HEK293 (cell line): ENCODE results near the gene ZNF569.
A peak's percentile ranks its signal among the peaks of the same experiment; 100 is the strongest.

Source experiments
- GLI4 ChIP-seq: fragments of 450-650 bp; formaldehyde crosslinking; IDR thresholded peaks from 2 replicates; pipeline ENCODE4 v1.5.1; 2016; ENCODE audit warnings: missing biosample characterization, missing genetic modification characterization
- GLIS2 ChIP-seq: fragments of 450-650 bp; formaldehyde crosslinking; IDR thresholded peaks from 2 replicates; pipeline ENCODE4 v1.5.1; 2016; ENCODE audit warnings: missing biosample characterization, missing genetic modification characterization
- KLF8 ChIP-seq: fragments of 450-650 bp; formaldehyde crosslinking; IDR thresholded peaks from 2 replicates; pipeline ENCODE4 v1.5.1; 2016; ENCODE audit warnings: missing biosample characterization, missing genetic modification characterization
- MEIS1 ChIP-seq: sonication (generic); formaldehyde crosslinking; IDR thresholded peaks from 2 replicates; pipeline ENCODE4 v1.8.1; 2022; ENCODE audit warnings: missing genetic modification reagents, mild to moderate bottlenecking, borderline replicate concordance
- SP2 ChIP-seq: fragments of 450-650 bp; formaldehyde crosslinking; IDR thresholded peaks from 2 replicates; pipeline ENCODE4 v1.5.1; 2016; ENCODE audit warnings: missing biosample characterization, missing genetic modification characterization
- WT1 ChIP-seq: fragments of 450-650 bp; formaldehyde crosslinking; IDR thresholded peaks from 2 replicates; pipeline ENCODE4 v1.5.1; 2016; ENCODE audit warnings: missing biosample characterization, missing genetic modification characterization
- ZBTB8A ChIP-seq: fragments of 450-650 bp; formaldehyde crosslinking; IDR thresholded peaks from 2 replicates; pipeline ENCODE4 v1.5.1; 2016; ENCODE audit warnings: missing biosample characterization, missing genetic modification characterization
- ZNF132 ChIP-seq: fragments of 450-650 bp; formaldehyde crosslinking; IDR thresholded peaks from 2 replicates; pipeline ENCODE4 v1.5.1; 2017; ENCODE audit warnings: missing biosample characterization, missing genetic modification characterization, borderline replicate concordance
- ZNF140 ChIP-seq: fragments of 450-650 bp; formaldehyde crosslinking; IDR thresholded peaks from 2 replicates; pipeline ENCODE4 v1.5.1; 2016; ENCODE audit warnings: missing biosample characterization, missing genetic modification characterization
- ZNF211 ChIP-seq: fragments of 450-650 bp; formaldehyde crosslinking; IDR thresholded peaks from 2 replicates; pipeline ENCODE4 v1.5.1; 2016; ENCODE audit warnings: low read depth, missing biosample characterization, missing genetic modification characterization
- ZNF239 ChIP-seq: fragments of 450-650 bp; formaldehyde crosslinking; IDR thresholded peaks from 2 replicates; pipeline ENCODE4 v1.5.1; 2016; ENCODE audit warnings: missing biosample characterization, missing genetic modification characterization
- ZNF266 ChIP-seq: fragments of 450-650 bp; formaldehyde crosslinking; IDR thresholded peaks from 2 replicates; pipeline ENCODE4 v1.5.1; 2016; ENCODE audit warnings: missing biosample characterization, missing genetic modification characterization, low read depth
- ZNF341 ChIP-seq: fragments of 450-650 bp; formaldehyde crosslinking; IDR thresholded peaks from 2 replicates; pipeline ENCODE4; 2016; ENCODE audit warnings: low read depth, missing biosample characterization, missing genetic modification characterization
- ZNF391 ChIP-seq: fragments of 450-650 bp; formaldehyde crosslinking; IDR thresholded peaks from 2 replicates; pipeline ENCODE4 v1.5.1; 2016; ENCODE audit warnings: low read depth, missing biosample characterization, missing genetic modification characterization, borderline replicate concordance
- ZNF473 ChIP-seq: fragments of 450-650 bp; formaldehyde crosslinking; IDR thresholded peaks from 2 replicates; pipeline ENCODE4 v1.5.1; 2017; ENCODE audit warnings: missing biosample characterization, missing genetic modification characterization
- ZNF530 ChIP-seq: fragments of 450-650 bp; formaldehyde crosslinking; IDR thresholded peaks from 2 replicates; pipeline ENCODE4 v1.5.1; 2016; ENCODE audit warnings: low read depth, missing biosample characterization, missing genetic modification characterization
- ZNF549 ChIP-seq: fragments of 450-650 bp; IDR thresholded peaks from 2 replicates; pipeline ENCODE4 v1.5.1; 2018; ENCODE audit warnings: missing biosample characterization, missing genetic modification characterization, mild to moderate bottlenecking, inconsistent platforms, moderate library complexity
- ZNF654 ChIP-seq: fragments of 450-650 bp; formaldehyde crosslinking; IDR thresholded peaks from 2 replicates; pipeline ENCODE4 v1.5.1; 2016; ENCODE audit warnings: low read depth, missing biosample characterization, missing genetic modification characterization
- ZNF747 ChIP-seq: fragments of 450-650 bp; formaldehyde crosslinking; IDR thresholded peaks from 2 replicates; pipeline ENCODE4 v1.5.1; 2016; ENCODE audit warnings: missing biosample characterization, missing genetic modification characterization
- ZXDB ChIP-seq: fragments of 450-650 bp; formaldehyde crosslinking; IDR thresholded peaks from 2 replicates; pipeline ENCODE4 v1.5.1; 2016; ENCODE audit warnings: missing biosample characterization, missing genetic modification characterization
- TF ChIP-seq, protein P1 (sequence below): fragments of 450-650 bp; formaldehyde crosslinking; IDR thresholded peaks from 2 replicates; pipeline ENCODE4 v1.5.1; 2016; ENCODE audit warnings: missing biosample characterization, missing genetic modification characterization
- TF ChIP-seq, protein P2 (sequence below): fragments of 450-650 bp; formaldehyde crosslinking; IDR thresholded peaks from 2 replicates; pipeline ENCODE4 v1.5.1; 2016; ENCODE audit warnings: missing biosample characterization, missing genetic modification characterization
- TF ChIP-seq, protein P3 (sequence below): fragments of 450-650 bp; formaldehyde crosslinking; IDR thresholded peaks from 2 replicates; pipeline ENCODE4 v1.5.1; 2016; ENCODE audit warnings: missing biosample characterization, missing genetic modification characterization
- TF ChIP-seq, protein P4 (sequence below): fragments of 450-650 bp; formaldehyde crosslinking; IDR thresholded peaks from 2 replicates; pipeline ENCODE4 v1.5.1; 2016; ENCODE audit warnings: missing biosample characterization, missing genetic modification characterization
- TF ChIP-seq, protein P5 (sequence below): fragments of 450-650 bp; formaldehyde crosslinking; IDR thresholded peaks from 2 replicates; pipeline ENCODE4 v1.5.1; 2016; ENCODE audit warnings: missing biosample characterization, missing genetic modification characterization, low read depth
- TF ChIP-seq, protein P6 (sequence below): fragments of 450-650 bp; formaldehyde crosslinking; IDR thresholded peaks from 2 replicates; pipeline ENCODE4 v1.5.1; 2016; ENCODE audit warnings: missing biosample characterization, missing genetic modification characterization
- TF ChIP-seq, protein P7 (sequence below): fragments of 450-650 bp; formaldehyde crosslinking; IDR thresholded peaks from 2 replicates; pipeline ENCODE4 v1.5.1; 2016; ENCODE audit warnings: missing biosample characterization, missing genetic modification characterization

Gene ZNF569

DNA sequence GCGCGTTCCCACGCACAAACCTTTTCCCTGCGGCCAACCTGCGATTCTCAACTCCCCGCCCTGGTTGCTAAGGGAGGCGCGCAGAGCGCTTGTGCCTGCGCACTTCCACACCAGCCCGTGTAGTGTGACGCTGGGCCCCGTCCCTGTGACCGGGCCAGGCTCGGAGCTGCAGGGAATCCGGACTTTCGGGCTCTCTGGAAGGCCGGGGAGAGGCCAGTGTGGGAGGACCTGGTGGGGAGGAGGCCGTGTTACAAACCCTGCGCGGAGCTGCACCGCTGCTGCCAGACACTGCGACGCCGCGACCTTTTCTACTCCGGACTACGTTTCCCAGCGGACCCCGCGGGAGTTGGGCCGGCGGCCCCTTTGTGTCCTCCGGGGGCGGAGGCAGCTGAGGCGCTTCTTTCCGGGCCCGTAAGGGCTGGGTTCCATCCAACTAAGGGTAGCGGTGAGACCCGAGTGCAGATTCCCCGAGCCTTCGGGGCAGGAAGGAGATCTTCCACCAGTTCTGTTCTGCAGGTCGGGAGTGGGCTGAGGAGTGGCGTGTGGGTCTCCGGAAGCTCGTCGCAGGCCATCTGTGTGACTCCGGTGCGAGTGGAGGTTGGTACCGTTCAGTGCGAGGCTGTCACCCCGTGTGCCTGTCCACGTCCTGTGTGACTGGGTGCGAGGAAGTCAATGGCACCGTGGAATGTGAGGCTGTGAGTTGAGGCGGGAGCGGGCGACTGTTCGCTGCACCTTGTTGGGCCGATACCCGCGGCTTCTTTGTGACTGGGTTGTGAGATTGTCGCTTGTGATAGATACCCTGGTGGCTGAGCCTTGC lies 1.9 kb upstream of the ZNF569 start, which contains the start of gene ZNF570 (continued):
- TF ChIP-seq, protein P1, sequence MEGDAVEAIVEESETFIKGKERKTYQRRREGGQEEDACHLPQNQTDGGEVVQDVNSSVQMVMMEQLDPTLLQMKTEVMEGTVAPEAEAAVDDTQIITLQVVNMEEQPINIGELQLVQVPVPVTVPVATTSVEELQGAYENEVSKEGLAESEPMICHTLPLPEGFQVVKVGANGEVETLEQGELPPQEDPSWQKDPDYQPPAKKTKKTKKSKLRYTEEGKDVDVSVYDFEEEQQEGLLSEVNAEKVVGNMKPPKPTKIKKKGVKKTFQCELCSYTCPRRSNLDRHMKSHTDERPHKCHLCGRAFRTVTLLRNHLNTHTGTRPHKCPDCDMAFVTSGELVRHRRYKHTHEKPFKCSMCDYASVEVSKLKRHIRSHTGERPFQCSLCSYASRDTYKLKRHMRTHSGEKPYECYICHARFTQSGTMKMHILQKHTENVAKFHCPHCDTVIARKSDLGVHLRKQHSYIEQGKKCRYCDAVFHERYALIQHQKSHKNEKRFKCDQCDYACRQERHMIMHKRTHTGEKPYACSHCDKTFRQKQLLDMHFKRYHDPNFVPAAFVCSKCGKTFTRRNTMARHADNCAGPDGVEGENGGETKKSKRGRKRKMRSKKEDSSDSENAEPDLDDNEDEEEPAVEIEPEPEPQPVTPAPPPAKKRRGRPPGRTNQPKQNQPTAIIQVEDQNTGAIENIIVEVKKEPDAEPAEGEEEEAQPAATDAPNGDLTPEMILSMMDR: peak; percentile 68
- TF ChIP-seq ZNF211 (tag by site-specific recombination) (no peak), ZNF132 (tag by site-specific recombination) (no peak), ZNF530 (tag by site-specific recombination) (no peak), GLIS2 (tag by site-specific recombination) (peak; percentile 72), MEIS1 (CRISPR knock-in tag) (no peak), ZNF239 (tag by site-specific recombination) (no peak), ZXDB (tag by site-specific recombination) (peak; percentile 98), WT1 (tag by site-specific recombination) (peak; percentile 47; the same call in 1 of the 2 replicates), ZNF473 (no peak), ZNF747 (tag by site-specific recombination) (no peak), ZNF391 (tag by site-specific recombination) (peak; percentile 91; the same call in 1 of the 2 replicates), GLI4 (no peak; the same call in 1 of the 2 replicates), ZNF549 (tag by site-specific recombination) (no peak), ZBTB8A (tag by site-specific recombination) (peak; percentile 75), KLF8 (tag by site-specific recombination) (peak; percentile 92), ZNF654 (tag by site-specific recombination) (no peak), SP2 (peak; percentile 67), ZNF341 (tag by site-specific recombination) (peak; percentile 93), ZNF266 (tag by site-specific recombination) (no peak), ZNF140 (tag by site-specific recombination) (no peak)
- TF ChIP-seq, protein P2, sequence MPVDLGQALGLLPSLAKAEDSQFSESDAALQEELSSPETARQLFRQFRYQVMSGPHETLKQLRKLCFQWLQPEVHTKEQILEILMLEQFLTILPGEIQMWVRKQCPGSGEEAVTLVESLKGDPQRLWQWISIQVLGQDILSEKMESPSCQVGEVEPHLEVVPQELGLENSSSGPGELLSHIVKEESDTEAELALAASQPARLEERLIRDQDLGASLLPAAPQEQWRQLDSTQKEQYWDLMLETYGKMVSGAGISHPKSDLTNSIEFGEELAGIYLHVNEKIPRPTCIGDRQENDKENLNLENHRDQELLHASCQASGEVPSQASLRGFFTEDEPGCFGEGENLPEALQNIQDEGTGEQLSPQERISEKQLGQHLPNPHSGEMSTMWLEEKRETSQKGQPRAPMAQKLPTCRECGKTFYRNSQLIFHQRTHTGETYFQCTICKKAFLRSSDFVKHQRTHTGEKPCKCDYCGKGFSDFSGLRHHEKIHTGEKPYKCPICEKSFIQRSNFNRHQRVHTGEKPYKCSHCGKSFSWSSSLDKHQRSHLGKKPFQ: no peak
- TF ChIP-seq, protein P3, sequence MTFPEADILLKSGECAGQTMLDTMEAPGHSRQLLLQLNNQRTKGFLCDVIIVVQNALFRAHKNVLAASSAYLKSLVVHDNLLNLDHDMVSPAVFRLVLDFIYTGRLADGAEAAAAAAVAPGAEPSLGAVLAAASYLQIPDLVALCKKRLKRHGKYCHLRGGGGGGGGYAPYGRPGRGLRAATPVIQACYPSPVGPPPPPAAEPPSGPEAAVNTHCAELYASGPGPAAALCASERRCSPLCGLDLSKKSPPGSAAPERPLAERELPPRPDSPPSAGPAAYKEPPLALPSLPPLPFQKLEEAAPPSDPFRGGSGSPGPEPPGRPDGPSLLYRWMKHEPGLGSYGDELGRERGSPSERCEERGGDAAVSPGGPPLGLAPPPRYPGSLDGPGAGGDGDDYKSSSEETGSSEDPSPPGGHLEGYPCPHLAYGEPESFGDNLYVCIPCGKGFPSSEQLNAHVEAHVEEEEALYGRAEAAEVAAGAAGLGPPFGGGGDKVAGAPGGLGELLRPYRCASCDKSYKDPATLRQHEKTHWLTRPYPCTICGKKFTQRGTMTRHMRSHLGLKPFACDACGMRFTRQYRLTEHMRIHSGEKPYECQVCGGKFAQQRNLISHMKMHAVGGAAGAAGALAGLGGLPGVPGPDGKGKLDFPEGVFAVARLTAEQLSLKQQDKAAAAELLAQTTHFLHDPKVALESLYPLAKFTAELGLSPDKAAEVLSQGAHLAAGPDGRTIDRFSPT (tag by site-specific recombination): peak; percentile 83; the same call in 1 of the 2 replicates
- TF ChIP-seq, protein P4, sequence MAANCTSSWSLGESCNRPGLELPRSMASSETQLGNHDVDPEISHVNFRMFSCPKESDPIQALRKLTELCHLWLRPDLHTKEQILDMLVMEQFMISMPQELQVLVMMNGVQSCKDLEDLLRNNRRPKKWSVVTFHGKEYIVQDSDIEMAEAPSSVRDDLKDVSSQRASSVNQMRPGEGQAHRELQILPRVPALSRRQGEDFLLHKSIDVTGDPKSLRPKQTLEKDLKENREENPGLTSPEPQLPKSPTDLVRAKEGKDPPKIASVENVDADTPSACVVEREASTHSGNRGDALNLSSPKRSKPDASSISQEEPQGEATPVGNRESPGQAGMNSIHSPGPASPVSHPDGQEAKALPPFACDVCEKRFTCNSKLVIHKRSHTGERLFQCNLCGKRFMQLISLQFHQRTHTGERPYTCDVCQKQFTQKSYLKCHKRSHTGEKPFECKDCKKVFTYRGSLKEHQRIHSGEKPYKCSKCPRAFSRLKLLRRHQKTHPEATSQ (tag by site-specific recombination): no peak; the same call in 1 of the 2 replicates
- TF ChIP-seq, protein P5, sequence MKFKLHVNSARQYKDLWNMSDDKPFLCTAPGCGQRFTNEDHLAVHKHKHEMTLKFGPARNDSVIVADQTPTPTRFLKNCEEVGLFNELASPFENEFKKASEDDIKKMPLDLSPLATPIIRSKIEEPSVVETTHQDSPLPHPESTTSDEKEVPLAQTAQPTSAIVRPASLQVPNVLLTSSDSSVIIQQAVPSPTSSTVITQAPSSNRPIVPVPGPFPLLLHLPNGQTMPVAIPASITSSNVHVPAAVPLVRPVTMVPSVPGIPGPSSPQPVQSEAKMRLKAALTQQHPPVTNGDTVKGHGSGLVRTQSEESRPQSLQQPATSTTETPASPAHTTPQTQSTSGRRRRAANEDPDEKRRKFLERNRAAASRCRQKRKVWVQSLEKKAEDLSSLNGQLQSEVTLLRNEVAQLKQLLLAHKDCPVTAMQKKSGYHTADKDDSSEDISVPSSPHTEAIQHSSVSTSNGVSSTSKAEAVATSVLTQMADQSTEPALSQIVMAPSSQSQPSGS (tag by site-specific recombination): no peak
- TF ChIP-seq, protein P6, sequence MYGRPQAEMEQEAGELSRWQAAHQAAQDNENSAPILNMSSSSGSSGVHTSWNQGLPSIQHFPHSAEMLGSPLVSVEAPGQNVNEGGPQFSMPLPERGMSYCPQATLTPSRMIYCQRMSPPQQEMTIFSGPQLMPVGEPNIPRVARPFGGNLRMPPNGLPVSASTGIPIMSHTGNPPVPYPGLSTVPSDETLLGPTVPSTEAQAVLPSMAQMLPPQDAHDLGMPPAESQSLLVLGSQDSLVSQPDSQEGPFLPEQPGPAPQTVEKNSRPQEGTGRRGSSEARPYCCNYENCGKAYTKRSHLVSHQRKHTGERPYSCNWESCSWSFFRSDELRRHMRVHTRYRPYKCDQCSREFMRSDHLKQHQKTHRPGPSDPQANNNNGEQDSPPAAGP (tag by site-specific recombination): peak; percentile 79
- TF ChIP-seq, protein P7, sequence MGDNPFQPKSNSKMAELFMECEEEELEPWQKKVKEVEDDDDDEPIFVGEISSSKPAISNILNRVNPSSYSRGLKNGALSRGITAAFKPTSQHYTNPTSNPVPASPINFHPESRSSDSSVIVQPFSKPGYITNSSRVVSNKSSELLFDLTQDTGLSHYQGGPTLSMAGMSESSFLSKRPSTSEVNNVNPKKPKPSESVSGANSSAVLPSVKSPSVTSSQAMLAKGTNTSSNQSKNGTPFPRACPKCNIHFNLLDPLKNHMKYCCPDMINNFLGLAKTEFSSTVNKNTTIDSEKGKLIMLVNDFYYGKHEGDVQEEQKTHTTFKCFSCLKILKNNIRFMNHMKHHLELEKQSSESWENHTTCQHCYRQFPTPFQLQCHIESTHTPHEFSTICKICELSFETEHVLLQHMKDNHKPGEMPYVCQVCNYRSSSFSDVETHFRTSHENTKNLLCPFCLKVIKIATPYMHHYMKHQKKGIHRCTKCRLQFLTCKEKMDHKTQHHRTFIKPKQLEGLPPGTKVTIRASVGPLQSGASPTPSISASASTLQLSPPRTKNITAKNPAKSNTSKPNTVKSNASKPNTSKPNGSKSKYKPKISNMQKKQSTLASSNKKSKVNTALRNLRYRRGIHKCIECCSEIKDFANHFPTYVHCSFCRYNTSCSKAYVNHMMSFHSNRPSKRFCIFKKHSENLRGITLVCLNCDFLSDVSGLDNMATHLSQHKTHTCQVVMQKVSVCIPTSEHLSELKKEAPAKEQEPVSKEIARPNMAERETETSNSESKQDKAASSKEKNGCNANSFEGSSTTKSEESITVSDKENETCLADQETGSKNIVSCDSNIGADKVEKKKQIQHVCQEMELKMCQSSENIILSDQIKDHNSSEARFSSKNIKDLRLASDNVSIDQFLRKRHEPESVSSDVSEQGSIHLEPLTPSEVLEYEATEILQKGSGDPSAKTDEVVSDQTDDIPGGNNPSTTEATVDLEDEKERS (tag by site-specific recombination): 0 out of 2 replicates have a peak, but pooled peaks have one; percentile 74
